Measurements from ENCODE around the gene CDK5RAP1.

Gene CDK5RAP1

GRCh38 chr20:33377366-33377765 lies 24.0 kb downstream of the CDK5RAP1 start:
- DNase-seq, result no peak

- no peak for DNase-seq
Observed at GRCh38 chr20:33373735-33374605, 27.3 kb downstream of the CDK5RAP1 start.

GRCh38 chr20:33372993-33373441 lies 28.3 kb downstream of the CDK5RAP1 start:
- DNase-seq, result peak; percentile 6

GRCh38 chr20:33370291-33370690 lies 31.0 kb downstream of the CDK5RAP1 start:
- DNase-seq, result peak; percentile 22

- DNase-seq, result no peak
Observed at GRCh38 chr20:33362898-33363297, 38.4 kb downstream of the CDK5RAP1 start.

GRCh38 chr20:33359399-33360261 lies 41.7 kb downstream of the CDK5RAP1 start:
- DNase-seq, result no peak

- DNase-seq, result no peak
Observed at GRCh38 chr20:33353013-33353402, 48.3 kb downstream of the CDK5RAP1 start.

GRCh38 chr20:33352258-33353012 lies 48.9 kb downstream of the CDK5RAP1 start:
- no peak for DNase-seq

GRCh38 chr20:33351696-33352095 lies 49.6 kb downstream of the CDK5RAP1 start:
- DNase-seq, result no peak

GRCh38 chr20:33349493-33349892 lies 51.8 kb downstream of the CDK5RAP1 start:
- DNase-seq, result no peak

- DNase-seq, result no peak
Observed at GRCh38 chr20:33348136-33348937, 53.0 kb downstream of the CDK5RAP1 start.

- no peak for DNase-seq
Observed at GRCh38 chr20:33345342-33345741, 56.0 kb downstream of the CDK5RAP1 start.

- DNase-seq, result no peak
Observed at GRCh38 chr20:33343521-33343920, 57.8 kb downstream of the CDK5RAP1 start.

- DNase-seq, result no peak
Observed at GRCh38 chr20:33339515-33340058, 61.7 kb downstream of the CDK5RAP1 start.

- DNase-seq, result no peak
Observed at GRCh38 chr20:33338467-33339258, 62.7 kb downstream of the CDK5RAP1 start.

- no peak for DNase-seq
Observed at GRCh38 chr20:33337531-33338165, 63.7 kb downstream of the CDK5RAP1 start.

- no peak for DNase-seq
Observed at GRCh38 chr20:33337119-33337518, 64.2 kb downstream of the CDK5RAP1 start.

GRCh38 chr20:33336375-33336774 lies 64.9 kb downstream of the CDK5RAP1 start:
- DNase-seq, result no peak

- no peak for DNase-seq
Observed at GRCh38 chr20:33334111-33334510, 67.2 kb downstream of the CDK5RAP1 start.

GRCh38 chr20:33333616-33334015 lies 67.7 kb downstream of the CDK5RAP1 start:
- DNase-seq, result no peak
